T1000 (cell line): ENCODE measurements around the gene RUBCNL.

Source experiments
- DNase-seq: peaks from one replicate; lab custom pipeline; 2025; ENCODE audit warnings: mixed read lengths; lab: John Stamatoyannopoulos, UW

RUBCNL gene

DNA sequence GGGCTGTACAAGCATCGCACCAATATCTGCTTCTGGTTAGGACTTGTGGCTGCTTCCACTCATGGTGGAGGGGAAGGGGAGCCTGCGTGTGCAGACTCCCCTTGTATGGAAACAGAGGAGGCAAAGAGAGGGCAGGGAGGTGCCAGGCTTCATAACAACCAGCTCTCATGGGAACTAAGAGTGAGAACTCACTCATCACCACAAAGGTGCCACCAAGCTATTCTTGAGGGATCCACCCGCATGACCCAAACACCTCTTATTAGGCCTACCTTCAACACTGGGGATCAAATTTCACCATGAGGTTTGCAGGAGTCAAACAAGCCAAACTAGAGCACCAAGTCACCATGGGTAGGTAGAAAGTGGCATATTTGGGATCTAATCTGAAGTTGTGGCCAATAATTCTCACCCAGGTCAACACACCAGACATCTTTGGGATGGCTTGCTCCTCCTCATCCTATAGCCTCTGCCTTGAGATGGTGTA, 46.4 kb downstream of the RUBCNL start:
- DNase-seq: no peak

- no peak for DNase-seq
Observed at GRCh38 chr13:46340011-46340410, 47.0 kb downstream of the RUBCNL start.

DNA sequence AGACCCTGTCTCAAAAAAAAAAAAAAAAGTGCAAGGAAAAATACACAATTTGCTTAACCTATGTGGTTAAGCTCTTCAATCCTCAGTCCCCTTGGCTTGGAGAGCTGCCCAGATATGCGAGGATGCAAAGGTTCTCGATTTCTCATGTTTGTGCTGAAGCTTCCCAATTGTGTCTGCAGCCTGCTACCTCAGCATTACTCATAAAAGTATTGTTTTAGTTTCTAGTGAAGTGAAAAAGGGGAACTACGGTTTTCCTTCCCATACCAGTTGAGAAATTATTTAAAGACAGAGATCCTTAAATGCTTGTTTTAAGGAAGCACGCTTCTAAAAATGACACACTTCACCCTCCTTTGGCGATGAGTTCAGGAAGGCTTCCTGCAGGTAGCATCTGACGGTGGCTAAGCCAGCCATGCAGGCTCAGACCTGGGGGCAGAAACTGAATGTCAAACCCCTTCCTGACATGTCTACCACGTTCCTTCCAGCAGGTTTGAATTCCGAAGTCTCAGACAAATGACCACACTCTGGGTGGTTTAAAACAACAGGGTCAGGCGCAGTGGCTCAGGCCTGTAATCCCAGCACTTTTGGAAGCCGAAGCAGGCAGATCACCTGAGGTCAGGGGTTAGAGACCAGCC, 47.9 kb downstream of the RUBCNL start:
- DNase-seq: no peak

GRCh38 chr13:46337700-46338099, 49.4 kb downstream of the RUBCNL start:
- no peak for DNase-seq

DNA sequence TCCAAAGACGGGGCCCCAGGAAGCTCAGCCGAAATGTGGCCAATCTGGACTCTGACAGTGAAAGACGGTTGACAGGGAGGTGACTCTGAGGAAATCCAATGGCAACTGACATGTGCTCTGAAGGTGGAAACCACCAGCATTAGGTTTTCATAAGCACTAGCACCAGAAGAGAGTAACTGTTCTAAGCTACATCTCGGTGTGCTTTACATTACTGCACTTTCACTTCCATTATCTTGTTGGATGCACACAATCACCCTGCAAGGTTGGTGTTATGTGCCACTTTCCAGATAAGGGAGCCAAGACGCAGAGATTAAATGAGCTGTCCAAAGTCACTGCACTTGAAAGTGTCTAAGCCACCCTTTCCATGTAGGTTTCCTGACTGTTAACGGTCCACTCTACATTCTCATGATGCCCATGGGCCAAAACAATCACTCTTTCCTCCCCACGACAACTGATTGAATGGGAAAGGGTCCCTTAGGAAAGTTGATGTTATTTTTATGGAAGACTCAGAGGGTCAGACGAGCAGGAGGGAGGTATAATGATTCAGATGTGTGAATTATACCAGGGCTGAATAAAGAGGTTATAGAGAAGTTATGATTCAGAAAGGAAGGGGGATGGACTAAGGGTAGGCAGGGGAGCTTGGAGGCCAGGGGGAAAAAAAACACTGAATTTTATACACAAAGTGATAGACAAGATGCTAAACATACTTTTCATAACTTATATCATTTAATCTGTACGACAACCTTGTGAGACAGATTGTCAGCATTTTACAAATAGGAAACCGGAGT, 52.8 kb downstream of the RUBCNL start:
- no peak for DNase-seq

DNA sequence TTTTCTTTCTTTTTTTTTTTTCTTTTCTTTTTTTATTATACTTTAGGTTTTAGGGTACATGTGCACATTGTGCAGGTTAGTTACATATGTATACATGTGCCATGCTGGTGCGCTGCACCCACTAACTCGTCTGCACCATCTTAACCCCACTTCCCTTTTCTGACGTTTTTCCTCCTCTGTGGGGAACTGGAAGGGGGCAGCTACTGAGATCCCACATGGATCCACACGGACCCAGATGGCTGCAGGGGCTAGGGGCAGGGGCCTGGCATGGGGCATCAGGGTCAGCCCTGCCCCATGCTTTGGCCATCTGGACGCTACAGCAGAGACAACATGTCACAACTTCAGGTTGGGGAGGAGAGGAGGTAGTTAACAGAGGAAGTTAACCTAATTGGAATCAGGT, 54.3 kb downstream of the RUBCNL start:
- no peak for DNase-seq

DNA sequence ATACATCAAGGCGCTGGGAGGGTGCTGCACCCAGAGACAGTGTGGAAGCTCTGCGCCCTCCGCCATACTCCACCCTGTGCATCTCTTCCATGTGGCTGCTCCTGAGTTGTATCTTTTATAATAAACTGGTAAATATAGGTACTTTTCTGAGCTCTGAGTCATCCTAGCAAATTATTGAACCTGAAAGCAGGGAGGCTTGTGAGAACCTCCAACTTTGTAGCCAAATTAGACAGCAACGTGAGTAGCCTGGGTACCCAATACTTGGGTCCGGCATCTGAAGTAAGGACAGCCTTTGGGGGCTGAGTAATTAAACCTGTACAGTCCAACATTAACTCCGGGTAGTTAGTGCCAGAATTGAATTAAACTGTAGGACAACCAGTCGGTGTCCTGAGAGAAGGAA, 57.4 kb downstream of the RUBCNL start:
- DNase-seq: no peak

GRCh38 chr13:46327246-46327645, 59.8 kb downstream of the RUBCNL start:
- DNase-seq: no peak

DNA sequence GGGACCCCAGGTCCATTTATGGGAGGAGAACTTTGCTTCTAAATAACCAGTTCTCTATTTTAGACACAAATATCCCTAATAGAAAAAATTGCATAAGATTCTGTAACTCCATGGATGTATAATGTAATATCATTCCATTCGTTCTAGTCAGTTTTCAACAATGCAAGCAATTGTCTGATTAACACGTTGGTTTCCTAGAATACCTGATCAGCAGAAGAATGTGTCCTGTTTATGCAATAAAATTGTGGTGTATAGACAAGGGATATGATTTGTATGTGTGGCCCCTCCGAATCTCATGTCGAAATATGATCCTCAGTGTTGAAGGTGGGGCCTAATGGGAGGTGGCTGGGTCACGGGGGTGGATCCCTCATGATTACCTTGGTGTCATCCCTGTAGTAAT, 62.1 kb downstream of the RUBCNL start:
- DNase-seq: no peak

DNA sequence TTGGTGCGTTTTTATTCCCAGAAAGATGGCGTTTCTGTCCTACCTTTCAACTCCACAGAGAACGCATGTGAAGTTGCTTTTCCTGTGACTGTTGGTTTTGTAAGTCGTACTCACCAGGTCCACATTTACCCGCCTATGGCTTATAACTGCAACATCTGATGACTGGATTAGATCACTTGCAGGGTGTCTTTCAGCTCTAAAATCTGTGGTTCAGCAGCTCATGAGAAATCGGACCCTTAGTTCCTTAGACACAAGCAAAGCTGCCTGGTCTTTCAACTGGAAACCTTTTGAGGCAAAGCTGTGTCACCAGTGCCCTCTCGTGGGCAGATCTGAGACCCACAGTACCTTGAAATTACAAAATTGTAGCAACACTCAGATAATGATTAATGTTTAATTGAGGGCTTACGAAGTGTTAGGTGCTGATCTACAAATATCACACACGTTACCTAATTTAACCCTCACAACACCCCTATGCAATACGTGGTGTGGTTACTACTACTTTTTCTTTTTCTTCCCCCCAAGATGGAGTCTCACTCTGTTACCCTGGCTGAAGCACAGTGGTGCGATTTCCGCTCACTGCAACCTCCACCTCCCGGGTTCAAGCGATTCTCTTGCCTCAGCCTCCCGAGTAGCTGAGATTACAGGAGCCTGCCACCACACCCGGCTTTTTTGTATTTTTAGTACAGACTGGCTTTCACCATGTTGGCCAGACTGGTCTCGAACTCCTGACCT, 65.4 kb downstream of the RUBCNL start:
- no peak for DNase-seq

GRCh38 chr13:46320821-46321220, 66.2 kb downstream of the RUBCNL start:
- no peak for DNase-seq

DNA sequence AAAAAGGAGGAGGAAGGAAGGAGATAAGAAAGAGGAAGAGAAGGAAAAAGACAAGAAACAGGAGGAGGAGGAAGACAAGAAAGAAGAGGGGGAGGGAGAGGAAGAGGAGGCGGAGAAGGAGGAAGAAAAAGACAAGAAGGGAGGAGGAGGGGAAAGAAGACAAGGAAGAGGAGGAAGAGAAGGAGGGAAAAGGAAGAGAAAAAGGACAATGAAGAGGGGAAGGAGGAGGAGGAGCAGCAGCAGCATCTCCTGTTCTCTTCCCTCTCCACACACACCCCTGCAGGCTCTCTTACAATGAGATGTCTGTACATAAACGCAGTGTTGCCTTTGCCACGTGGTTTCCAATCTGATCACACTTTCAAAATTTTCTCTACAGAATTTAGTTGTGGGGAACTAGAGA, 66.6 kb downstream of the RUBCNL start:
- DNase-seq: no peak

- DNase-seq: no peak
Observed at GRCh38 chr13:46318986-46319385, 68.1 kb downstream of the RUBCNL start.

DNA sequence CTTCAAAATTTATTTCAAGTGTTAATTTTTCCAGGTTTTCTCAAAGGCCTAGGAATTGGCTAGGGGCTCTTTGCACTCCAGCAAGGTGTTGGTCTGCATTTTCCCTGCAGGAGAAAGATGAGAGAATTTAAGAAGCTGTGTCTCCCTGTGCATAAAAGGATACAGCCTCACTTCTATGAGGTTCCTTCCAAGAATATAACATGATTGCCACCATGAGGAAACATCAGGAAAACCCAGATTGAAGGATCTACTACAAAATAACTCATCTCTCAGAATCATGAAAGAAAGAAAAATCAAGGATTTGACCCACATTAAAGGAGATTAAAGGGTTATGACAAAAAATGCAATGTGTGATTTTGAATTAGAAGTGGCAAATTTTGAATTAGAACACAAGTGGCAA, 69.9 kb downstream of the RUBCNL start:
- DNase-seq: no peak

- no peak for DNase-seq
Observed at GRCh38 chr13:46315491-46316075, 71.5 kb downstream of the RUBCNL start.

DNA sequence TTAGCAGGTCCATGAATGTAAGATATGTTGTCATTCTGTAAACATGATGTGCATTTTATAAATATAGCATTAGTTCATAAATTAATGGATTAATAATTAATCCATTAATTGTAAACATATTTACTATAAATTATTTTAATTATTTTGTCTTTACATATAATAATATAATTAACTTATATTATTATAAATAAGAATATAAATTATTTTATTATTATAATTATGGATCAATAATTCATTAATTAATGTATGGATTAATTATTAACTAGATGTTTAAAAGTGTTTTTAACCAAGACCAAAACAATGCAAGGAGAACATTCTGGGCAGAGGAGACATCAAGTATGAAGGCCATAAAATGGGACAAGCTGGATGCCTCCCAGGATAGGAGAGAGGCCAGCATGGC, 72.0 kb downstream of the RUBCNL start:
- DNase-seq: no peak

GRCh38 chr13:46314587-46314986, 72.5 kb downstream of the RUBCNL start:
- no peak for DNase-seq

DNA sequence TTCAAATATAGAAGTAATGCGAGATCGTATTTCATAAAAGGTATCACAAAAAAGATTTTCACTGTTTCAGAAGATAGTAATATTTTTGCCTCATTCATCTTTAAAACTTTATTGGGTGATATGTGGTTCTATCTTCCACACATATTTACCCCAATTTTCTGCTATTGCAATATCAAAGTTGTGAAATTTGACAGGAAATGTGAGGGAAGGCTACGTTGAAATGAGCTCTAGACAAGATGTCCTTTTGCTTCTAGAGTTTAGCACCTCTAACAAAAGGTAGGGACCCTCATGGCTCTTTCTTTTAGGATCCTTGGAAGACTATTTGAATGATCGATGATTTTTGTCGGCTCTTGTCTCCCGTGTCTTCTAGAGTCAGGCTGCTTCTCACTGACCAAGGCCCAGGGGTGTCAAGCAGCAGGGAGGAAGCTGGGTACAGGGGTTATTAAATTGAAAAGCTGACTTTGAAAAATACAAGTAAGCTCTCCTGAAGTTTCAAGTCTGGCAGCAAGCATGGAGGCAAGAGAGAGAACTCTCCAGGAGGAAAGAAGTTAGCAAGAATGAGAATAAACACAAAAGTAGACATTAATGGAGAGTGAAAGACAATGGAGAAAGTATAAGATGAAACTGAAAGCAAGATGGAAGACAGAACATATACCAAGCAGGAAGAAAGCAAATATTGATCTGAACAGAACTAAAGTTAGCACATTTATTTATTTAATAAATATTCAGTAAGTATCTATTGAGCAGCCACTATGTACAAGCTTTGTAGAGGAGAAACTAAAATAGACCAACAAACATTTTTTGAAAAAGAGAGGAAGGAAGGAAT, 73.4 kb downstream of the RUBCNL start:
- no peak for DNase-seq

- DNase-seq: no peak
Observed at GRCh38 chr13:46313024-46313423, 74.0 kb downstream of the RUBCNL start.

DNA sequence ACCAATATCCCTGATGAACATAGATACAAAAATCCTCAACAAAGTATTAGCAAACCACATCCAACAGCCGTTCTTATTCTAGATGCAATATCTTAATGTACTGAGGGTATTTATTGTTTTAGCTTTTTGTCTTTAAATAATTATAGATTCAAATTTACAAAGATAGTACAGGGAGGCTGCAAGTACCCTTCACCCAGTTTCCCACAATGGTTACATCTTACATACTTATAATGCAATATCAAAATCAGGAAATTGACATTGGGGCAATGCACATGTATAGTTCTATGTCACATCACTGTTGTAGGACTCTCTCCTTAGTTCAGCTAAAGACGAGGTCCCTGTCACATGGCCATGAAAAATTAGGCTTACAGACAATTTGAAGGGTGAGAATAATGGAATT, 75.8 kb downstream of the RUBCNL start:
- no peak for DNase-seq

- DNase-seq: no peak
Observed at GRCh38 chr13:46310066-46310465, 77.0 kb downstream of the RUBCNL start.

- DNase-seq: no peak
Observed at GRCh38 chr13:46307554-46307953, 79.5 kb downstream of the RUBCNL start.
